HepG2 (cell line): ENCODE results near the gene CCDC195.

Experiments used
- EP300 ChIP-seq, 3 experiments: sonication (generic) in 1 of 3; formaldehyde crosslinking in 1 of 3; IDR thresholded peaks; 2 replicates each; pipeline versions ENCODE4 v1.5.1 to v1.6.1; 2011 to 2020; ENCODE audit warnings: low read depth in 2 of 3, low read length in 2 of 3, borderline replicate concordance in 1 of 3, improper control_type of control experiment in 1 of 3, mild to moderate bottlenecking in 1 of 3, missing genetic modification reagents in 1 of 3, moderate library complexity in 1 of 3
- KDM5B ChIP-seq: sonication (generic); formaldehyde crosslinking; IDR thresholded peaks from 2 replicates; pipeline ENCODE4 v1.4.0; 2020; ENCODE audit warnings: missing genetic modification reagents, mild to moderate bottlenecking, borderline replicate concordance
- MAX ChIP-seq: IDR thresholded peaks from 2 replicates; pipeline ENCODE4 v1.6.1; 2012; ENCODE audit warnings: inconsistent platforms
- MTA1 ChIP-seq: sonication (generic); formaldehyde crosslinking; IDR thresholded peaks from 2 replicates; pipeline ENCODE4 v1.4.0; 2020; ENCODE audit warnings: missing genetic modification reagents, mild to moderate bottlenecking, borderline replicate concordance
- NFYB ChIP-seq: sonication (generic); formaldehyde crosslinking; IDR thresholded peaks from 2 replicates; pipeline ENCODE4 v1.4.0; 2020; ENCODE audit warnings: missing genetic modification reagents
- PAWR ChIP-seq: sonication (generic); formaldehyde crosslinking; IDR thresholded peaks from 2 replicates; pipeline ENCODE4 v1.4.0; 2020; ENCODE audit warnings: missing genetic modification reagents, mild to moderate bottlenecking, borderline replicate concordance
- POLR2AphosphoS5 ChIP-seq: IDR thresholded peaks from 2 replicates; pipeline ENCODE4 v1.6.1; 2012; ENCODE audit warnings: low read depth, low read length
- SRSF1 ChIP-seq: fragments of 200-400 bp; formaldehyde crosslinking; optimal IDR thresholded peaks from 2 replicates; pipeline ENCODE3; 2017; ENCODE audit warnings: mild to moderate bottlenecking, low read depth, low read length, moderate library complexity
- ZNF749 ChIP-seq: sonication (generic); formaldehyde crosslinking; IDR thresholded peaks from 2 replicates; pipeline ENCODE4 v1.8.0; 2022; ENCODE audit warnings: mild to moderate bottlenecking, missing genetic modification reagents, moderate library complexity, borderline replicate concordance
- TF ChIP-seq, protein P1 (sequence below), 2 experiments: sonication (generic) in 1 of 2; formaldehyde crosslinking in 1 of 2; IDR thresholded peaks; 2 replicates each; pipeline versions ENCODE4 v1.4.0 to v1.6.1; 2018 to 2020; ENCODE audit warnings: missing genetic modification reagents in 2 of 2, borderline replicate concordance in 1 of 2, low read depth in 1 of 2, mild to moderate bottlenecking in 1 of 2, missing biosample characterization in 1 of 2
- TF ChIP-seq, protein P2 (sequence below): sonication (generic); formaldehyde crosslinking; IDR thresholded peaks from 2 replicates; pipeline ENCODE4 v1.5.0; 2020; ENCODE audit warnings: mild to moderate bottlenecking, missing genetic modification reagents, moderate library complexity

DNA sequence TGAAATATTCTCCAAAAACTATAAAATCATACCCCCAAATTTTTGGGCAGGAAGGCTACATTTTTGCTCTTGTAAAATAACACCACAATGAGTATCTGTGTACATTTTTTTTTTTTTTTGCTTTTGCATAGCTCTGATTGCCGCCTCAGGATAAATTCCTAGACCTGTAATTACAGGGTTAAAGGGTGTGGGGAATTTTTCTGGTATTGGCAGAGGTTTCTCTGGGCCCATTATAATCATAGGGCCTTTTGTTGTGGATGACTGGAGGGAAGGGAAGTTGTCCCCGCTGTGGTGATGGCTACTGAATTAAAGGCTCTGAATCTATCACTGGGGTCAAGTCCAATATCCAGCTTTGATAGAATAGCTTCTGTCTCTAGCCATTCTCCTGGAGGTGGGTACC is 26.6 kb downstream of the CCDC195 start:
- TF ChIP-seq KDM5B (no peak), PAWR (CRISPR knock-in tag) (no peak), MAX (no peak), EP300 (IDR thresholded peaks at IDR 0.05; ENCODE audit: low read depth in 2 of 2, low read length in 2 of 2) (no peak), EP300 (CRISPR knock-in tag; IDR thresholded peaks at IDR 0.05; ENCODE audit: borderline replicate concordance) (no peak), SRSF1 (no peak), ZNF749 (CRISPR knock-in tag) (no peak), NFYB (CRISPR knock-in tag) (no peak), POLR2AphosphoS5 (no peak), MTA1 (no peak)
- TF ChIP-seq, protein P1, sequence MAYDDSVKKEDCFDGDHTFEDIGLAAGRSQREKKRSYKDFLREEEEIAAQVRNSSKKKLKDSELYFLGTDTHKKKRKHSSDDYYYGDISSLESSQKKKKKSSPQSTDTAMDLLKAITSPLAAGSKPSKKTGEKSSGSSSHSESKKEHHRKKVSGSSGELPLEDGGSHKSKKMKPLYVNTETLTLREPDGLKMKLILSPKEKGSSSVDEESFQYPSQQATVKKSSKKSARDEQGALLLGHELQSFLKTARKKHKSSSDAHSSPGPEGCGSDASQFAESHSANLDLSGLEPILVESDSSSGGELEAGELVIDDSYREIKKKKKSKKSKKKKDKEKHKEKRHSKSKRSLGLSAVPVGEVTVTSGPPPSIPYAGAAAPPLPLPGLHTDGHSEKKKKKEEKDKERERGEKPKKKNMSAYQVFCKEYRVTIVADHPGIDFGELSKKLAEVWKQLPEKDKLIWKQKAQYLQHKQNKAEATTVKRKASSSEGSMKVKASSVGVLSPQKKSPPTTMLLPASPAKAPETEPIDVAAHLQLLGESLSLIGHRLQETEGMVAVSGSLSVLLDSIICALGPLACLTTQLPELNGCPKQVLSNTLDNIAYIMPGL (CRISPR knock-in tag; IDR thresholded peaks at IDR 0.05; ENCODE audit: borderline replicate concordance in 1 of 2, low read depth in 1 of 2) = no peak
- TF ChIP-seq, protein P2, sequence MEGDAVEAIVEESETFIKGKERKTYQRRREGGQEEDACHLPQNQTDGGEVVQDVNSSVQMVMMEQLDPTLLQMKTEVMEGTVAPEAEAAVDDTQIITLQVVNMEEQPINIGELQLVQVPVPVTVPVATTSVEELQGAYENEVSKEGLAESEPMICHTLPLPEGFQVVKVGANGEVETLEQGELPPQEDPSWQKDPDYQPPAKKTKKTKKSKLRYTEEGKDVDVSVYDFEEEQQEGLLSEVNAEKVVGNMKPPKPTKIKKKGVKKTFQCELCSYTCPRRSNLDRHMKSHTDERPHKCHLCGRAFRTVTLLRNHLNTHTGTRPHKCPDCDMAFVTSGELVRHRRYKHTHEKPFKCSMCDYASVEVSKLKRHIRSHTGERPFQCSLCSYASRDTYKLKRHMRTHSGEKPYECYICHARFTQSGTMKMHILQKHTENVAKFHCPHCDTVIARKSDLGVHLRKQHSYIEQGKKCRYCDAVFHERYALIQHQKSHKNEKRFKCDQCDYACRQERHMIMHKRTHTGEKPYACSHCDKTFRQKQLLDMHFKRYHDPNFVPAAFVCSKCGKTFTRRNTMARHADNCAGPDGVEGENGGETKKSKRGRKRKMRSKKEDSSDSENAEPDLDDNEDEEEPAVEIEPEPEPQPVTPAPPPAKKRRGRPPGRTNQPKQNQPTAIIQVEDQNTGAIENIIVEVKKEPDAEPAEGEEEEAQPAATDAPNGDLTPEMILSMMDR = no peak
